H1 (cell line): Measurements from ENCODE around the gene ST8SIA2. TPM values are rescaled to one million over a fixed set of nuclear protein-coding genes. Genes with fewer than 3 reads are reported as not detected.
A peak's percentile ranks its signal among the peaks of the same experiment; 100 is the strongest.

Experiments
- BACH1 ChIP-seq: IDR thresholded peaks from 2 replicates; pipeline ENCODE4 v1.6.1; 2012; ENCODE audit warnings: low read length, improper control_type of control experiment
- MAFK ChIP-seq: IDR thresholded peaks from 2 replicates; pipeline ENCODE4 v1.6.1; 2012; ENCODE audit warnings: low read depth, mild to moderate bottlenecking, improper control_type of control experiment, low read length
- RBBP5 ChIP-seq: IDR thresholded peaks from 2 replicates; pipeline ENCODE4 v1.7.1; 2012; ENCODE audit warnings: low read depth, mild to moderate bottlenecking, inconsistent platforms, low read length, moderate library complexity, borderline replicate concordance
- TAF1 ChIP-seq: IDR thresholded peaks from 2 replicates; pipeline ENCODE4 v1.6.1; 2011; ENCODE audit warnings: mild to moderate bottlenecking, low read depth, low read length
- TAF7 ChIP-seq: optimal IDR thresholded peaks from 2 replicates; pipeline ENCODE3; 2011; ENCODE audit warnings: low read depth, mild to moderate bottlenecking, inconsistent platforms, low read length, moderate library complexity, borderline replicate concordance
- polyA plus RNA-seq, 7 experiments: library from polyadenylated mRNA; depleted of rRNA in 3 of 7; stranded (reverse) in 5 of 7; unstranded in 2 of 7; fragments of >200 nt in 5 of 7; fragments of 200-250 nt in 2 of 7; gene quantifications; 1 replicate in 5 of 7; 2 replicates in 1 of 7; 4 replicates in 1 of 7; pipeline versions ENCODE4 v1.2.1 to v1.2.3, GENCODE V29; 2011 to 2013; ENCODE audit warnings: missing spikeins in 2 of 7, mixed read lengths in 2 of 7
- total RNA-seq: library from RNA; stranded (reverse); fragmentation: NEBNext Ultra II Directional; extraction: Animal tissue kit (Norgen Biotek cat#: 25700); gene quantifications from 2 replicates; pipeline ENCODE4 v1.2.1, GENCODE V29; 2021
- TF ChIP-seq, protein P1 (sequence below): fragments of 300-600 bp; sonication (generic); IDR thresholded peaks from 2 replicates; pipeline ENCODE4 v1.7.1; 2012; ENCODE audit warnings: low read length, moderate library complexity, mild to moderate bottlenecking, inconsistent platforms; ENCODE audit not compliant: insufficient replicate concordance

The ST8SIA2 gene
- total and polyA plus RNA-seq, 2 of the 8 experiments (the other 6 are each of a cell fraction or from before 2014, with no cell fraction given), result 3.0 to 4.5 TPM

DNA sequence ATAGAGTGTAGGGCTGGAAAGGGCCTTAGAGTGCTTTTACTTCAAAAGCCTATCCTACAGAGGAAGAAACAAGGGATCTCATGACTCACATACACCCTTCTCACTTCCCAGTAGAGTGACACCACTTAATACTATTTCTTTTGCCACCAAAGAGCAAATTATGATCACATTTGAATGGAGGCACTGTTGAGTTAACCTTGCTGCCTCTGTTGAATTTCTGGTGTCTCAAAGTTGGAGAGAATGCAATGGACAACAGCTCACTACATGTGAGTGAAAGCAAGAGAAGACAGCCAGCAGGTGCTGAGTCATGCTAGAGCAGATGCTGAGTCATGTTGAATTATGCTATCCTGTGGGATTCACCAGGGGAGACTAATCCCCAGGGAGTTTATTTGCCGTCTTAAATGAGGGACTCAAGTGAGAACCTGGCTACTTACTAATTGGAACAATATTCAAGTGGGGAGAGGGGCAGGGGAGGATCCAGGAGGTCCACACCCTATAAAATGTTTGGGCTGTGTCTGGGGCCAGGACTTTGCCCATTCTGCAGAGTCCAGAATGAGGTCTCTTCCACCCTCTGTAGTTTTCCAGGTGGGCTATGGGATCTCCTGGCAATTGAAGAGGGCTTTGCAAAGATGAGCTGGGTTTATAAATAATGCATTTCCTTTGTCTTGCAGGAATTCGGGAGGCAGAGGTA is 35.8 kb downstream of the ST8SIA2 start (continued):
- TF ChIP-seq, protein P1, sequence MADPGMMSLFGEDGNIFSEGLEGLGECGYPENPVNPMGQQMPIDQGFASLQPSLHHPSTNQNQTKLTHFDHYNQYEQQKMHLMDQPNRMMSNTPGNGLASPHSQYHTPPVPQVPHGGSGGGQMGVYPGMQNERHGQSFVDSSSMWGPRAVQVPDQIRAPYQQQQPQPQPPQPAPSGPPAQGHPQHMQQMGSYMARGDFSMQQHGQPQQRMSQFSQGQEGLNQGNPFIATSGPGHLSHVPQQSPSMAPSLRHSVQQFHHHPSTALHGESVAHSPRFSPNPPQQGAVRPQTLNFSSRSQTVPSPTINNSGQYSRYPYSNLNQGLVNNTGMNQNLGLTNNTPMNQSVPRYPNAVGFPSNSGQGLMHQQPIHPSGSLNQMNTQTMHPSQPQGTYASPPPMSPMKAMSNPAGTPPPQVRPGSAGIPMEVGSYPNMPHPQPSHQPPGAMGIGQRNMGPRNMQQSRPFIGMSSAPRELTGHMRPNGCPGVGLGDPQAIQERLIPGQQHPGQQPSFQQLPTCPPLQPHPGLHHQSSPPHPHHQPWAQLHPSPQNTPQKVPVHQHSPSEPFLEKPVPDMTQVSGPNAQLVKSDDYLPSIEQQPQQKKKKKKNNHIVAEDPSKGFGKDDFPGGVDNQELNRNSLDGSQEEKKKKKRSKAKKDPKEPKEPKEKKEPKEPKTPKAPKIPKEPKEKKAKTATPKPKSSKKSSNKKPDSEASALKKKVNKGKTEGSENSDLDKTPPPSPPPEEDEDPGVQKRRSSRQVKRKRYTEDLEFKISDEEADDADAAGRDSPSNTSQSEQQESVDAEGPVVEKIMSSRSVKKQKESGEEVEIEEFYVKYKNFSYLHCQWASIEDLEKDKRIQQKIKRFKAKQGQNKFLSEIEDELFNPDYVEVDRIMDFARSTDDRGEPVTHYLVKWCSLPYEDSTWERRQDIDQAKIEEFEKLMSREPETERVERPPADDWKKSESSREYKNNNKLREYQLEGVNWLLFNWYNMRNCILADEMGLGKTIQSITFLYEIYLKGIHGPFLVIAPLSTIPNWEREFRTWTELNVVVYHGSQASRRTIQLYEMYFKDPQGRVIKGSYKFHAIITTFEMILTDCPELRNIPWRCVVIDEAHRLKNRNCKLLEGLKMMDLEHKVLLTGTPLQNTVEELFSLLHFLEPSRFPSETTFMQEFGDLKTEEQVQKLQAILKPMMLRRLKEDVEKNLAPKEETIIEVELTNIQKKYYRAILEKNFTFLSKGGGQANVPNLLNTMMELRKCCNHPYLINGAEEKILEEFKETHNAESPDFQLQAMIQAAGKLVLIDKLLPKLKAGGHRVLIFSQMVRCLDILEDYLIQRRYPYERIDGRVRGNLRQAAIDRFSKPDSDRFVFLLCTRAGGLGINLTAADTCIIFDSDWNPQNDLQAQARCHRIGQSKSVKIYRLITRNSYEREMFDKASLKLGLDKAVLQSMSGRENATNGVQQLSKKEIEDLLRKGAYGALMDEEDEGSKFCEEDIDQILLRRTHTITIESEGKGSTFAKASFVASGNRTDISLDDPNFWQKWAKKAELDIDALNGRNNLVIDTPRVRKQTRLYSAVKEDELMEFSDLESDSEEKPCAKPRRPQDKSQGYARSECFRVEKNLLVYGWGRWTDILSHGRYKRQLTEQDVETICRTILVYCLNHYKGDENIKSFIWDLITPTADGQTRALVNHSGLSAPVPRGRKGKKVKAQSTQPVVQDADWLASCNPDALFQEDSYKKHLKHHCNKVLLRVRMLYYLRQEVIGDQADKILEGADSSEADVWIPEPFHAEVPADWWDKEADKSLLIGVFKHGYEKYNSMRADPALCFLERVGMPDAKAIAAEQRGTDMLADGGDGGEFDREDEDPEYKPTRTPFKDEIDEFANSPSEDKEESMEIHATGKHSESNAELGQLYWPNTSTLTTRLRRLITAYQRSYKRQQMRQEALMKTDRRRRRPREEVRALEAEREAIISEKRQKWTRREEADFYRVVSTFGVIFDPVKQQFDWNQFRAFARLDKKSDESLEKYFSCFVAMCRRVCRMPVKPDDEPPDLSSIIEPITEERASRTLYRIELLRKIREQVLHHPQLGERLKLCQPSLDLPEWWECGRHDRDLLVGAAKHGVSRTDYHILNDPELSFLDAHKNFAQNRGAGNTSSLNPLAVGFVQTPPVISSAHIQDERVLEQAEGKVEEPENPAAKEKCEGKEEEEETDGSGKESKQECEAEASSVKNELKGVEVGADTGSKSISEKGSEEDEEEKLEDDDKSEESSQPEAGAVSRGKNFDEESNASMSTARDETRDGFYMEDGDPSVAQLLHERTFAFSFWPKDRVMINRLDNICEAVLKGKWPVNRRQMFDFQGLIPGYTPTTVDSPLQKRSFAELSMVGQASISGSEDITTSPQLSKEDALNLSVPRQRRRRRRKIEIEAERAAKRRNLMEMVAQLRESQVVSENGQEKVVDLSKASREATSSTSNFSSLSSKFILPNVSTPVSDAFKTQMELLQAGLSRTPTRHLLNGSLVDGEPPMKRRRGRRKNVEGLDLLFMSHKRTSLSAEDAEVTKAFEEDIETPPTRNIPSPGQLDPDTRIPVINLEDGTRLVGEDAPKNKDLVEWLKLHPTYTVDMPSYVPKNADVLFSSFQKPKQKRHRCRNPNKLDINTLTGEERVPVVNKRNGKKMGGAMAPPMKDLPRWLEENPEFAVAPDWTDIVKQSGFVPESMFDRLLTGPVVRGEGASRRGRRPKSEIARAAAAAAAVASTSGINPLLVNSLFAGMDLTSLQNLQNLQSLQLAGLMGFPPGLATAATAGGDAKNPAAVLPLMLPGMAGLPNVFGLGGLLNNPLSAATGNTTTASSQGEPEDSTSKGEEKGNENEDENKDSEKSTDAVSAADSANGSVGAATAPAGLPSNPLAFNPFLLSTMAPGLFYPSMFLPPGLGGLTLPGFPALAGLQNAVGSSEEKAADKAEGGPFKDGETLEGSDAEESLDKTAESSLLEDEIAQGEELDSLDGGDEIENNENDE, result no peak
- peak; percentile 99 for TF ChIP-seq MAFK
- no peak for TF ChIP-seq TAF1
- no peak for TF ChIP-seq TAF7
- peak; percentile 100 for TF ChIP-seq BACH1
- no peak for TF ChIP-seq RBBP5
